Panc1 (cell line): ENCODE measurements around the gene KCNN3.

Source experiments
- CTCF ChIP-seq: fragments of 450-650 bp; IDR thresholded peaks from 2 replicates; pipeline ENCODE4 v1.5.1; 2017; ENCODE audit warnings: mild to moderate bottlenecking
- POLR2AphosphoS5 ChIP-seq: IDR thresholded peaks from 2 replicates; pipeline ENCODE4 v1.6.1; 2012; ENCODE audit warnings: mild to moderate bottlenecking, low read depth, low read length, moderate library complexity

DNA sequence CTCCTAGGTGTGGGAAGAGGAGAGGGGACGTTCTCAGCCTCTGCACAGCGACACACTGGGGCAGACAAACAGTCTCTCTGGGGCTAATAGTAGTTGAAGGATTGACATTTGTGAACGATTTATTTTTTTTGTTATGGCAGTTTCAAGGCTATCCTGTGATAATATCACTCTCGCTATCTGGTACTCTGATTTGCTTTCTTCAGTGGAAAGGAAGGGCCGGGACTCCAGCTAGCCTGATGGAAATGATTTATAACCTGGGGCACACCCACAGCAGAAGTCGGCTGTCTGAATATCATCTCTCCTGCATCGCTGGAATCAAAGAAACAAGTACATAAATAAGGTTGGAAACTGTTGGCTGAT lies 122.7 kb downstream of the KCNN3 start:
- TF ChIP-seq CTCF: no peak
- no peak for TF ChIP-seq POLR2AphosphoS5
